Uterus (tissue), 4 donors: Measurements from ENCODE around the gene CTRL. TPM values are rescaled to one million over a fixed set of nuclear protein-coding genes. Genes with fewer than 3 reads are reported as not detected.
A peak's percentile ranks its signal among the peaks of the same experiment; 100 is the strongest.

Source experiments
- DNase-seq, 2 donors: peaks; one replicate each; pipeline ENCODE4 v3.0.0-alpha.2; 2019 to 2020
- H3K27ac ChIP-seq, 2 donors: fragments of 200-600 bp; sonication (generic); 1 replicate in 1 of 2; 2 replicates in 1 of 2; pipeline ENCODE4 v1.5.1; 2016 to 2018
- H3K27me3 ChIP-seq, 2 donors: fragments of 200-600 bp; sonication (generic); one replicate each; pipeline ENCODE4 v1.5.1; 2018 to 2019; ENCODE audit warnings: control low read depth in 1 of 2
- H3K36me3 ChIP-seq, 2 donors: fragments of 200-600 bp; sonication (generic); one replicate each; pipeline ENCODE4 v1.5.1; 2019; ENCODE audit warnings: control low read depth in 1 of 2
- H3K4me1 ChIP-seq, 2 donors: fragments of 200-600 bp; sonication (generic); one replicate each; pipeline ENCODE4 v1.5.1; 2018 to 2019; ENCODE audit warnings: control low read depth in 1 of 2
- H3K4me3 ChIP-seq, 2 donors: fragments of 200-600 bp; sonication (generic); 1 replicate in 1 of 2; 2 replicates in 1 of 2; pipeline ENCODE4 v1.5.1; 2018 to 2019; ENCODE audit warnings: mild to moderate bottlenecking in 1 of 2
- H3K9me3 ChIP-seq, 2 donors: fragments of 200-600 bp; sonication (generic); one replicate each; pipeline ENCODE4 v1.5.1; 2019; ENCODE audit warnings: control low read depth in 1 of 2
- POLR2A ChIP-seq, 2 donors: fragments of 450-650 bp; IDR thresholded peaks; one replicate each; pipeline ENCODE4 v1.6.1; 2016; ENCODE audit warnings: antibody characterized with exemption in 2 of 2, mild to moderate bottlenecking in 1 of 2, moderate library complexity in 1 of 2
- intact Hi-C: fragments of 100-400 bp; cut with DNase I; formaldehyde crosslinking; loops from one replicate; pipeline ENCODE4 v1.15.1; 2023; ENCODE audit warnings: low total_unique reads
- total RNA-seq, 4 donors: library from RNA; depleted of rRNA in 3 of 4; stranded (reverse); fragments of >200 nt in 3 of 4; gene quantifications; one replicate each; pipeline versions ENCODE4 v1.1.0 to v1.2.4, GENCODE V29; 2014 to 2023
- TF ChIP-seq, protein P1 (sequence below), 4 experiments: fragments of 200-600 bp in 2 of 4; fragments of 450-650 bp in 2 of 4; sonication (generic) in 2 of 4; IDR thresholded peaks; one replicate each; pipeline ENCODE4 v1.5.1; 2016 to 2019; ENCODE audit warnings: antibody characterized with exemption in 4 of 4, mild to moderate bottlenecking in 2 of 4, moderate library complexity in 1 of 4
- donor health status: DM: yes; HTN: yes; CAD: no.

CTRL gene
- total RNA-seq, 4 donors from 2014 or later: 1.0 TPM; not detected in 3

- DNase-seq: no peak
- Histone ChIP-seq H3K4me1 (peaks cover 0 to 3% of the 10 kb centered on the region in 2 donors), H3K27me3 (no peaks in the 10 kb centered on the region), H3K4me3 (no peak overlapping the region), H3K9me3 (no peaks in the 10 kb centered on the region), H3K36me3 (no peaks in the 10 kb centered on the region), H3K27ac (no peak overlapping the region)
- intact Hi-C loops: loop anchor here (5.0 to 10.0 kb wide), 2 partner anchors 46 to 113 kb away; partner anchors contain the start of gene NRN1L
- TF ChIP-seq, protein P1, sequence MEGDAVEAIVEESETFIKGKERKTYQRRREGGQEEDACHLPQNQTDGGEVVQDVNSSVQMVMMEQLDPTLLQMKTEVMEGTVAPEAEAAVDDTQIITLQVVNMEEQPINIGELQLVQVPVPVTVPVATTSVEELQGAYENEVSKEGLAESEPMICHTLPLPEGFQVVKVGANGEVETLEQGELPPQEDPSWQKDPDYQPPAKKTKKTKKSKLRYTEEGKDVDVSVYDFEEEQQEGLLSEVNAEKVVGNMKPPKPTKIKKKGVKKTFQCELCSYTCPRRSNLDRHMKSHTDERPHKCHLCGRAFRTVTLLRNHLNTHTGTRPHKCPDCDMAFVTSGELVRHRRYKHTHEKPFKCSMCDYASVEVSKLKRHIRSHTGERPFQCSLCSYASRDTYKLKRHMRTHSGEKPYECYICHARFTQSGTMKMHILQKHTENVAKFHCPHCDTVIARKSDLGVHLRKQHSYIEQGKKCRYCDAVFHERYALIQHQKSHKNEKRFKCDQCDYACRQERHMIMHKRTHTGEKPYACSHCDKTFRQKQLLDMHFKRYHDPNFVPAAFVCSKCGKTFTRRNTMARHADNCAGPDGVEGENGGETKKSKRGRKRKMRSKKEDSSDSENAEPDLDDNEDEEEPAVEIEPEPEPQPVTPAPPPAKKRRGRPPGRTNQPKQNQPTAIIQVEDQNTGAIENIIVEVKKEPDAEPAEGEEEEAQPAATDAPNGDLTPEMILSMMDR (IDR thresholded peaks at IDR 0.05): no peak
- no peak for TF ChIP-seq POLR2A (IDR thresholded peaks at IDR 0.05)
Measured at GRCh38 chr16:67928147-67928546, 3.5 kb downstream of the CTRL start.

DNA sequence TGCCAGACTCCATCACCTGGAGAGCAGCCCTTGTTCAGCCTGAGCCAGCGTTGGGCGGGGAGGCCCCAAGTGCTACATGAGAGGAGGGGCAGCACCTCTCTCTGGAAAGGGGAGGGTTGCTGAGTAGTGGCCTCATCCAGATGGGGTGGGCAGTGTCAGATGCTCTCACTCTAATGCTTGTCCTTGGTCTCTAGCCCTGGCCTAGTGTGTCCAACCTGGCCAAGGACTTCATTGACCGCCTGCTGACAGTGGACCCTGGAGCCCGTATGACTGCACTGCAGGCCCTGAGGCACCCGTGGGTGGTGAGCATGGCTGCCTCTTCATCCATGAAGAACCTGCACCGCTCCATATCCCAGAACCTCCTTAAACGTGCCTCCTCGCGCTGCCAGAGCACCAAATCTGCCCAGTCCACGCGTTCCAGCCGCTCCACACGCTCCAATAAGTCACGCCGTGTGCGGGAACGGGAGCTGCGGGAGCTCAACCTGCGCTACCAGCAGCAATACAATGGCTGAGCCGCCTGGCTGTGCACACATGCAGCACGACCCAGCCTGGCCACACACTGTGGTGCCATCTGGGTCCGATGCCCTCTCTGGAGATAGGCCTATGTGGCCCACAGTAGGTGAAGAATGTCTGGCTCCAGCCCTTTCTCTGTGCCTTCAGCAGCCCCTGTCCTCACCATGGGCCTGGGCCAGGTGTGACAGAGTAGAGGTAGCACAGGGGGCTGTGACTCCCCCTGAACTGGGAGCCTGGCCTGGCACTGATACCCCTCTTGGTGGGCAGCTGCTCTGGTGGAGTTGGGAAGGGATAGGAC lies 4.3 kb downstream of the CTRL start:
- H3K27ac ChIP-seq: peak overlapping the region; percentile 24 to 60
- TF ChIP-seq, protein P1 (IDR thresholded peaks at IDR 0.05): no peak
- TF ChIP-seq POLR2A (IDR thresholded peaks at IDR 0.05): no peak
- H3K27me3 ChIP-seq: no peaks in the 10 kb centered on the region
- H3K9me3 ChIP-seq: no peaks in the 10 kb centered on the region
- no peaks in the 10 kb centered on the region for H3K36me3 ChIP-seq
- DNase-seq: no peak
- no peak overlapping the region for H3K4me3 ChIP-seq
- peaks cover 0 to 3% of the 10 kb centered on the region in 2 donors for H3K4me1 ChIP-seq
- intact Hi-C loops: loop anchor here (5.0 to 10.0 kb wide), 2 partner anchors 45 to 113 kb away; partner anchors contain the start of gene NRN1L

DNA sequence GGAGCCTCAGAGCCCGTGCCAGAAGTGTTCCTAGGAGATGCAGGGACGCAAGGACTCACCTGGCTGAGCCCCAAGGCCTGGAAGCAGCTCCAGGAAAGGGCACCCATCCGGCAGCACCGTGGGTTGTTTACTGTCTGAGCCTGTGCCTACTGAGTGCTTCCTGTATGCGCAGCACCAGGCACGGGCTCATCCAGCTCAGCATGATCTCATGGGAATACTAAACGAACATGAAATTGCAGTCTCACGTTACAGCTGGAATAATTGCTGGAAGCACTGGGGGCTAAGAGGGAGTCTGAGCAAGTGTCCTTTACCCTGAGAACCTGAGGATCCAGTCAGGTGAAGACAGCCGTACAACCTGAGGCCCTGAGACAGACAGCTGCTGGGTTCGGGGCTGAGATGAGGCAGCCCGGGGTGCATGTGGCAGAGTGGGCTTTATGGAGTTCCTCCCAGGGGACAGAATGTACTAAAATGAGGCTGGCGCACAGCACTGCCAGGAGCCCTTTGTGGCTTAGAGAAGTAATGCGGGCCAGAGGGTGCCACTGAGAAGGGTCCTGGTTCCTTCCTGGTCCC lies 5.4 kb downstream of the CTRL start:
- Histone ChIP-seq H3K9me3 (no peaks in the 10 kb centered on the region), H3K4me1 (peaks cover 0 to 3% of the 10 kb centered on the region in 2 donors), H3K4me3 (no peak overlapping the region), H3K36me3 (no peaks in the 10 kb centered on the region), H3K27me3 (no peaks in the 10 kb centered on the region), H3K27ac (peak overlapping the region; percentile 24 to 60)
- TF ChIP-seq POLR2A (IDR thresholded peaks at IDR 0.05): no peak
- TF ChIP-seq, protein P1 (IDR thresholded peaks at IDR 0.05): no peak
- no peak for DNase-seq
- intact Hi-C loops: loop anchor here (5.0 to 10.0 kb wide), 2 partner anchors 44 to 111 kb away; partner anchors contain the start of gene NRN1L

DNA sequence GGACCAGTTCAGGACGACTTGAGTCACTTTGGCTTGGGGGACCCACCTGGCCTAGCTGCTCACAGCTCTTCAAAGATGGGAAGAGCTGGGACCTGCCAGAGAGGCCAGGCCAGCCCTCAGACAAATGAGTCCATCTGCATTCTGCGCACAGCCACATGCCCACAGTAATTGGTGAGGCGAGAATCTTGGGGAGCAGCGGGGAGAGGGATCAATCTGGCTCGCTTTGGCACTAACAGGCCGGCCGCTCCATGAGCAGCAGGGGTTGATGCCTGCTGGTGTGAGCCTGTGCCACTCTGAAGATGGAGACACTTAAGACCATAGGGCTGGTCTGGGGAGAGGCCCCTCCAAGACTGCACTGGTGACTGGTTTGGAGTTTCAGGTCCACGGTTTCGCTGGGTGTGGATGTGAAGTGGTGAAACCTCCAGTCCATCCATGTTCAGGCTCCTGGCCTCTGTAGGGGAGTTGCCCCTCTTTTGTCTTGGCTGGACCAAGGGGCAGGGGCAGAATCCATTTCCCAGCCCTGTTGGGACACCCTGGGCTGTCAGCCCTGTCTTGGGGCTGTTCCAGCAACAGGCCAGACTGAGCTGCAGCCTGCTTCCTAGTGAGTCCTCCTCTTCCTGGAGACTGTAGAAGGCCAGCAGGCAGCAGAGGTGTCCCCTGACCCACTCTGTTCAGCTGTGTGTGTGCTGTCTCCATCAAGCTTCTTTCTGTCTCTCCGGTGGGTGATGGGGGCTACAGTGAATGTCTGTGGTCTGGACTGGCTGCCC lies 7.3 kb downstream of the CTRL start:
- Histone ChIP-seq H3K36me3 (no peaks in the 10 kb centered on the region), H3K4me1 (peaks cover 0 to 3% of the 10 kb centered on the region in 2 donors), H3K9me3 (no peaks in the 10 kb centered on the region), H3K27ac (no peak overlapping the region), H3K4me3 (no peak overlapping the region), H3K27me3 (no peaks in the 10 kb centered on the region)
- no peak for DNase-seq
- TF ChIP-seq, protein P1 (IDR thresholded peaks at IDR 0.05): no peak
- TF ChIP-seq POLR2A (IDR thresholded peaks at IDR 0.05): no peak
- intact Hi-C loops: loop anchor here (10.0 kb wide), 1 partner anchor 110 kb away; no protein-coding TSS in a partner anchor
